ENCODE results near the gene HM13.

Gene HM13

DNA sequence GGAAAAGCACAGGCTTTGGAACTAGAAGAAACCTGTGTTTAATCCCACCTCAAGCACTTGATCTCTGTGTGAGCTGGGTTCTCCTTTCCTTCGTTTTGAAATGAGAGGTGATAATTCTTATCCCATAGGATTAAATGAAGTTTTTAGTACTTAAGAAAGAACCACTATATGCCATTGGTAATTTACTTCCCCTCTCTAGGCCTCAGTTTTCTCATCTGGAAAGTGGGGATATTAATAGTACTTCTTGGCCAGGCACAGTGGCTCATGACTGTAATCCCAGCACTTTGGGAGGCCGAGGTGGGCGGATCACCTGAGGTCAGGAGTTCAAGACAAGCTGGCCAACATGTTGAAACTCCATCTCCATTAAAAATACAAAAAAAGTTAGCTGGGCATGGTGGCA lies 25.1 kb upstream of the HM13 start:
- CTCF ChIA-PET: interaction anchor here (0.9 to 13.7 kb wide), 4 partner anchors 13 to 30 kb away, joined by 3 to 99 read pairs (median 6); no protein-coding TSS in a partner anchor
- no peak for DNase-seq
- Histone ChIP-seq H3K4me3 (ENCODE audit: control insufficient read depth in 1 of 7, extremely low read depth in 1 of 7, insufficient read depth in 4 of 7, low read depth in 2 of 7, low read length in 6 of 7) (no peak overlapping the region), H3K27ac (ENCODE audit: insufficient read depth in 1 of 2, low read depth in 1 of 2, low read length in 2 of 2, poor library complexity in 1 of 2, severe bottlenecking in 2 of 2) (no peak overlapping the region), H3K9me3 (ENCODE audit: control extremely low read depth in 1 of 5, control insufficient read depth in 4 of 5, insufficient read depth in 2 of 5, low read depth in 1 of 5, low read length in 4 of 5) (peaks cover 0 to 4% (median 0%) of the 10 kb centered on the region in 5 experiments), H3K27me3 (replicated peaks in 2 of 5; ENCODE audit: control insufficient read depth in 4 of 5, insufficient read depth in 5 of 5, low read length in 4 of 5) (peaks cover 0 to 15% (median 0%) of the 10 kb centered on the region in 5 experiments), H3K4me1 (ENCODE audit: control extremely low read depth in 1 of 4, control insufficient read depth in 4 of 4, insufficient read depth in 4 of 4, low read length in 3 of 4) (peaks cover 0 to 31% (median 9%) of the 10 kb centered on the region in 4 experiments), H3K36me3 (ENCODE audit: control insufficient read depth in 4 of 4, insufficient read depth in 4 of 4, low read length in 3 of 4) (no peaks in the 10 kb centered on the region)
- POLR2A ChIA-PET: no interaction called here
- WGBS (ENCODE audit: insufficient coverage): 100% methylated on average over 2 of the region's 3 CpGs

DNA sequence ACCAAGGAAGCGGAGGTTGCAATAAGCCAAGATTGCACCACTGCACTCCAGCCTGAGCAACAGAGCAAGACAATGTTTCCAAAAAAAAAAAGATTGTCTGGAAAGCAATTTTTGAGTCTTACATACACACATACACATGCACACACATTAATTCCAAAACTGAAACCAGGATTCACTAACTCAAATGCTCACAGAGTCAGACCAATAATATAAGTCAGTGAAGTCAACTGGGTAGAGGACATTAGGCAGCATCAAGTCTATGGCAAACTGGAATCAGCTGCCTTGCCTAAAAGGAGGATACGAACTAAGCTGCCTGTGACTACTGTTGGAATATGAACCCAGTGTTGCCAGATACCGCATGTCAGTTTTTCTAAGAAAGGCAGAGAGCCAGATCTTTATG lies 23.5 kb upstream of the HM13 start:
- CTCF ChIA-PET: interaction anchor here (13.7 kb wide), 1 partner anchor 11 kb away, joined by 99 read pairs; no protein-coding TSS in a partner anchor
- Histone ChIP-seq H3K27ac (ENCODE audit: insufficient read depth in 1 of 2, low read depth in 1 of 2, low read length in 2 of 2, poor library complexity in 1 of 2, severe bottlenecking in 2 of 2) (no peak overlapping the region), H3K27me3 (replicated peaks in 2 of 5; ENCODE audit: control insufficient read depth in 4 of 5, insufficient read depth in 5 of 5, low read length in 4 of 5) (peaks cover 0 to 4% (median 0%) of the 10 kb centered on the region in 5 experiments), H3K4me1 (ENCODE audit: control extremely low read depth in 1 of 4, control insufficient read depth in 4 of 4, insufficient read depth in 4 of 4, low read length in 3 of 4) (peaks cover 0 to 25% (median 7%) of the 10 kb centered on the region in 4 experiments), H3K36me3 (ENCODE audit: control insufficient read depth in 4 of 4, insufficient read depth in 4 of 4, low read length in 3 of 4) (no peaks in the 10 kb centered on the region), H3K9me3 (ENCODE audit: control extremely low read depth in 1 of 5, control insufficient read depth in 4 of 5, insufficient read depth in 2 of 5, low read depth in 1 of 5, low read length in 4 of 5) (no peaks in the 10 kb centered on the region), H3K4me3 (ENCODE audit: control insufficient read depth in 1 of 7, extremely low read depth in 1 of 7, insufficient read depth in 4 of 7, low read depth in 2 of 7, low read length in 6 of 7) (no peak overlapping the region)
- POLR2A ChIA-PET: interaction anchor here (0.7 kb wide), 1 partner anchor 233 kb away, joined by 3 read pairs; no protein-coding TSS in a partner anchor
- WGBS (ENCODE audit: insufficient coverage): 96% methylated on average over 3 of the region's 3 CpGs
- no peak for DNase-seq

DNA sequence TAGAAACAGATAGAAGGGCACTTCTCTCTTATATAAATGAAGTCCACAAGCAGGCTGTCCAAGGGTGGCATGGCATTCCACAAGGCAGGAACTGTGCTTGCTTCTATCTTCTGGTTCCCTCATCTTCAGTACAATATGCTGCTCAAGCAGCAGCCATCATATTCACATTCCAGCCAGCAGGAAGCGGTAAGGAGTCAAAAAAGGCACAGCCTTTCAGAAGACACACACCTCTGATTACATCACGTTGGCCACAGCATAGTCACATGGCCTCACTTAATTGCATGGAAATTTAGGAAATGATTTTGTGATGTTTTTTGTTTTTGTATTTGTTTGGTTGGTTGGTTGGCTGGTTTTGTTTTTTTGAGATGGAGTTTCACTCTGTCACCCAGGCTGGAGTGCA lies 20.1 kb upstream of the HM13 start:
- ChIA-PET CTCF (interaction anchor here (0.8 kb wide), 1 partner anchor 9 kb away, joined by 3 read pairs; no protein-coding TSS in a partner anchor), POLR2A (no interaction called here)
- H3K9me3 ChIP-seq (ENCODE audit: control extremely low read depth in 1 of 5, control insufficient read depth in 4 of 5, insufficient read depth in 2 of 5, low read depth in 1 of 5, low read length in 4 of 5): no peaks in the 10 kb centered on the region
- no peak overlapping the region for H3K4me3 ChIP-seq (ENCODE audit: control insufficient read depth in 1 of 7, extremely low read depth in 1 of 7, insufficient read depth in 4 of 7, low read depth in 2 of 7, low read length in 6 of 7)
- H3K4me1 ChIP-seq (ENCODE audit: control extremely low read depth in 1 of 4, control insufficient read depth in 4 of 4, insufficient read depth in 4 of 4, low read length in 3 of 4): no peaks in the 10 kb centered on the region
- H3K36me3 ChIP-seq (ENCODE audit: control insufficient read depth in 4 of 4, insufficient read depth in 4 of 4, low read length in 3 of 4): no peaks in the 10 kb centered on the region
- WGBS (ENCODE audit: insufficient coverage): 83% methylated on average over 1 of the region's 2 CpGs
- no peak for DNase-seq
- H3K27ac ChIP-seq (ENCODE audit: insufficient read depth in 1 of 2, low read depth in 1 of 2, low read length in 2 of 2, poor library complexity in 1 of 2, severe bottlenecking in 2 of 2): no peak overlapping the region
- H3K27me3 ChIP-seq (replicated peaks in 2 of 5; ENCODE audit: control insufficient read depth in 4 of 5, insufficient read depth in 5 of 5, low read length in 4 of 5): peaks cover 0 to 13% (median 0%) of the 10 kb centered on the region in 5 experiments

DNA sequence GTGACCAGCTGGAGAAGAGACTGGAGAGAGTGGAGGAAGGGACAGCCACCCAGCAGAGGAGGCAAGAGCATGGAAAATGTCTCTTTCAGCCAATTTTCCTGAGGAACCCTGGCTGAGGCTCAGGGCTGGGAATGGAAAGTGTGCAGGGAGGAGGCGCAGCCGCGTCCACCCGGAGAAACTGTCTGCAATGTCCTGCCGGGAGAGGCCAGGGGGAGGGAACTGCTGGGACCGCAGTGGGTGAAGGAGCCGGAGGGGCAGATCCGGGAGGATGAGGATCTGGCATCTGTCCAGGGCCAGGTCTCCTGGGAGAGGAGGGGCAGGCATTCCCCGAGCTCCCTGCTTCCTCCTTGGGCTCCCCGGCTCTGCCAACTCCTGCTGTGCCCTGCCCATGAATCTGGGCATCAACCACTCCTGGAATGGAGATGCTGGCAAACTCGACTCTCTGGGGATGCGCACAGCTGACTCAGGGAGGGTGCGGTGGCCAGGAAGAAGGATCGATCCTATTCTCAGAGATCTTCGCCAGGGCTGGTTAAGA lies 17.4 kb upstream of the HM13 start:
- ChIA-PET CTCF (interaction anchor here (1.1 to 1.2 kb wide), 3 partner anchors 9 to 20 kb away, joined by 3 to 4 read pairs (median 3); no protein-coding TSS in a partner anchor), POLR2A (no interaction called here)
- no peak overlapping the region for H3K4me3 ChIP-seq (ENCODE audit: control insufficient read depth in 1 of 7, extremely low read depth in 1 of 7, insufficient read depth in 4 of 7, low read depth in 2 of 7, low read length in 6 of 7)
- peaks cover 0 to 13% (median 0%) of the 10 kb centered on the region in 5 experiments for H3K27me3 ChIP-seq (replicated peaks in 2 of 5; ENCODE audit: control insufficient read depth in 4 of 5, insufficient read depth in 5 of 5, low read length in 4 of 5)
- H3K36me3 ChIP-seq (ENCODE audit: control insufficient read depth in 4 of 4, insufficient read depth in 4 of 4, low read length in 3 of 4): no peaks in the 10 kb centered on the region
- no peak for DNase-seq
- H3K4me1 ChIP-seq (ENCODE audit: control extremely low read depth in 1 of 4, control insufficient read depth in 4 of 4, insufficient read depth in 4 of 4, low read length in 3 of 4): no peaks in the 10 kb centered on the region
- H3K27ac ChIP-seq (ENCODE audit: insufficient read depth in 1 of 2, low read depth in 1 of 2, low read length in 2 of 2, poor library complexity in 1 of 2, severe bottlenecking in 2 of 2): no peak overlapping the region
- WGBS (ENCODE audit: insufficient coverage): 77% methylated on average over 15 of the region's 15 CpGs
- H3K9me3 ChIP-seq (ENCODE audit: control extremely low read depth in 1 of 5, control insufficient read depth in 4 of 5, insufficient read depth in 2 of 5, low read depth in 1 of 5, low read length in 4 of 5): no peaks in the 10 kb centered on the region

DNA sequence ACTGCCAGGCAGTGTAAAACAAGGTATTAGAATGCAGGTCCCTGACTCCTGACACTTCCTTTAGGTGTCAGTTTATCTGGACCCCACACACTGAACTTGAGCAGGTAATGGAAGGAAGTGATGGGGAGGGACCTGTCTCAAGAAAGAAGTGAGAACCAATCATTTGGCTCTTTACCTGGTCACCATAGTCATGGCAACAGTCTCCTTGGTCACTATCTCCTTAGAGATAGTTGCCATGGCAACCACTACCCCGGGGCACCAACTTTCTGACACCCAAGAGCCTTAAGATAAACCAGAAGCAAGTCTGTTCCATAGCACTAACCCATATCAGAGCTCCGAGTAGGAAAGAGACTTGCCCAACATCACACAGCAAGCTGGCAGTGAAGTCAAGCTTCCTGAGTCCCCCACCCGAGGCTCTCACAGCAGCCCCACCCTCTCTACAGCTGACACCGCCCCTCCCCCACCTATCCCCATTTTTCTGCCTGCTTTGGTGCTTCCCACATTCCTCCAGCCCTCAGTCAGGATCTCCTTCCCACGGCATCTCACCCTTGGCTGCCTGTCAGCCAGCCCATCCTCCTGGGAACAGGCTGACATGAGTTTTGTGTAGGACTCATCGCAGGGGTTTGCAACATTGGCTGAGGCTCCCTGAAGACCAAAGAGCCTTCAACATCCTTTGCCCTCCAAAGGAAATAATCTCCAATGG lies 16.3 kb upstream of the HM13 start:
- CTCF ChIA-PET: interaction anchor here (0.7 to 1.0 kb wide), 2 partner anchors 37 to 39 kb away, joined by 4 read pairs; no protein-coding TSS in a partner anchor
- POLR2A ChIA-PET: no interaction called here
- H3K4me3 ChIP-seq (ENCODE audit: control insufficient read depth in 1 of 7, extremely low read depth in 1 of 7, insufficient read depth in 4 of 7, low read depth in 2 of 7, low read length in 6 of 7): no peak overlapping the region
- no peak for DNase-seq
- WGBS (ENCODE audit: insufficient coverage): 70% methylated on average over 6 of the region's 6 CpGs
- no peaks in the 10 kb centered on the region for H3K36me3 ChIP-seq (ENCODE audit: control insufficient read depth in 4 of 4, insufficient read depth in 4 of 4, low read length in 3 of 4)
- H3K27ac ChIP-seq (ENCODE audit: insufficient read depth in 1 of 2, low read depth in 1 of 2, low read length in 2 of 2, poor library complexity in 1 of 2, severe bottlenecking in 2 of 2): no peak overlapping the region
- H3K4me1 ChIP-seq (ENCODE audit: control extremely low read depth in 1 of 4, control insufficient read depth in 4 of 4, insufficient read depth in 4 of 4, low read length in 3 of 4): no peaks in the 10 kb centered on the region
- H3K9me3 ChIP-seq (ENCODE audit: control extremely low read depth in 1 of 5, control insufficient read depth in 4 of 5, insufficient read depth in 2 of 5, low read depth in 1 of 5, low read length in 4 of 5): no peaks in the 10 kb centered on the region
- peaks cover 0 to 13% (median 0%) of the 10 kb centered on the region in 5 experiments for H3K27me3 ChIP-seq (replicated peaks in 2 of 5; ENCODE audit: control insufficient read depth in 4 of 5, insufficient read depth in 5 of 5, low read length in 4 of 5)

DNA sequence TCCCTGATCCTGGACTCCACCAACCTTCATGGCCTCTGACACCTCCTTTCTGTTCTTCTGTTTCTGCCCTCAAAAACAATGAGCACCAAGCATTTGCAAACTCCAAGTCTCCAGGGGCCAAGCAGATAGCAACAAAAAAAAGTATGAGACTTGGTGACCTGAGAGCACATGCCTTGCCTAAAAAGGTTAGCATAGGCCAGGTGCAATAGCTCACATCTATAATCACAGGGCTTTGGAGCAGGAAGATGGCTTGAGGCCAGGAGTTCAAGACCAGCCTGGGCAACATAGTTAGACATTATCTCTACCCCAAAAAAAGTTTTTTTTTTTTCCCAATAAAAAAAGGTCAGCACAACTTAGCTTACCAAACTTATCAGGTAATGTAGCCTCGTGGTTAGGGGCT lies 13.7 kb upstream of the HM13 start:
- Histone ChIP-seq H3K36me3 (ENCODE audit: control insufficient read depth in 4 of 4, insufficient read depth in 4 of 4, low read length in 3 of 4) (no peaks in the 10 kb centered on the region), H3K4me1 (ENCODE audit: control extremely low read depth in 1 of 4, control insufficient read depth in 4 of 4, insufficient read depth in 4 of 4, low read length in 3 of 4) (no peaks in the 10 kb centered on the region), H3K27me3 (replicated peaks in 2 of 5; ENCODE audit: control insufficient read depth in 4 of 5, insufficient read depth in 5 of 5, low read length in 4 of 5) (peaks cover 0 to 13% (median 3%) of the 10 kb centered on the region in 5 experiments), H3K27ac (ENCODE audit: insufficient read depth in 1 of 2, low read depth in 1 of 2, low read length in 2 of 2, poor library complexity in 1 of 2, severe bottlenecking in 2 of 2) (no peak overlapping the region), H3K9me3 (ENCODE audit: control extremely low read depth in 1 of 5, control insufficient read depth in 4 of 5, insufficient read depth in 2 of 5, low read depth in 1 of 5, low read length in 4 of 5) (no peaks in the 10 kb centered on the region), H3K4me3 (ENCODE audit: control insufficient read depth in 1 of 7, extremely low read depth in 1 of 7, insufficient read depth in 4 of 7, low read depth in 2 of 7, low read length in 6 of 7) (no peak overlapping the region)
- WGBS (ENCODE audit: insufficient coverage): 100% methylated on average over 1 of the region's 1 CpG
- ChIA-PET CTCF (interaction anchor here (2.9 to 7.0 kb wide), 3 partner anchors 14 to 41 kb away, joined by 21 to 117 read pairs (median 99); partner anchors contain the start of genes DEFB124 and REM1), POLR2A (no interaction called here)
- DNase-seq: no peak

Measured in common myeloid progenitor, CD34-positive (primary cell).